ENCODE measurements around the gene LHB.

DNA sequence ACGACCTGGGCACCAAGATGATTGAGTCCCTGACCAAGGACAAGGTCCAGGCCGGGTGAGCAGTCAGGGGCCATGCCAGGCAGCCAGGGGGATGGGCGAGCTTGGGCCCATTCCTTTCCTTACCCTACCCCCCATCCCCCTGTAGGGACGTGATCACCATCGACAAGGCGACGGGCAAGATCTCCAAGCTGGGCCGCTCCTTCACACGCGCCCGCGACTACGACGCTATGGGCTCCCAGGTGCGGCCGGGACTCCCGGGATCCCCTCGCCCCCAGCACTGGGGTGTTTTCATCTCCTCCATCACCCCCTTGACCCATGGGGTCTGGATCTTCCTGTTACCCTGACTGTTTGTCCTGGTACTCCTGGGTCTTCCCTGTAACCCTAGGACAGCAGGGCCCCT is 7.1 kb downstream of the LHB start:
- TF ChIP-seq POLR2A (IDR thresholded peaks at IDR 0.05; ENCODE audit: low read depth, low read length): no peak
- no peak for TF ChIP-seq POLR2AphosphoS5 (IDR thresholded peaks at IDR 0.05; ENCODE audit: low read depth, low read length)

All from GM12892 (cell line).